ENCODE results near the gene LGSN.
"Not testable (repeated sequence)": the region's sequence is repeated elsewhere in the genome, so short reads cannot be mapped to it uniquely, and the experiment has no call there.

The LGSN gene

GRCh38 chr6:63245420-63245819 is 74.4 kb downstream of the LGSN start:
- Histone ChIP-seq H2AK5ac (ENCODE audit: low read depth, low read length) (no peak overlapping the region), H2BK15ac (ENCODE audit: low read length) (no peak overlapping the region)
- no CpG with 5 or more reads among the region's 2 CpGs for WGBS, 2 donors (ENCODE audit: extremely low coverage in 2 of 2, insufficient read length in 2 of 2, insufficient replicate concordance in 1 of 2)

GRCh38 chr6:63236398-63236817 is 83.4 kb downstream of the LGSN start:
- H3K27ac ChIP-seq (replicated peaks; ENCODE audit: low read length), result no peak overlapping the region
- H3K4ac ChIP-seq (ENCODE audit: low read length), result no peak overlapping the region
- no CpG with 5 or more reads among the region's 3 CpGs for WGBS, 2 donors (ENCODE audit: extremely low coverage in 2 of 2, insufficient read length in 2 of 2, insufficient replicate concordance in 1 of 2)

More at GRCh38 chr6:63245420-63245819, 74.4 kb downstream of the LGSN start:
- Histone ChIP-seq H4K91ac (ENCODE audit: low read depth, low read length, poor library complexity) (no peak overlapping the region), H3K36me3 (replicated peaks in 1 of 2; ENCODE audit: control insufficient read depth in 2 of 2, insufficient read depth in 2 of 2, low read length in 2 of 2) (no peaks in the 10 kb centered on the region), H2BK5ac (ENCODE audit: low read length) (no peak overlapping the region), H3K4me3 (ENCODE audit: low read length in 2 of 2) (no peak overlapping the region), H3K4me2 (ENCODE audit: insufficient read depth, low read length, poor library complexity, severe bottlenecking) (no peak overlapping the region), H3K27me3 (ENCODE audit: control insufficient read depth in 3 of 3, insufficient read depth in 3 of 3, low read depth in 1 of 3, low read length in 3 of 3) (no peaks in the 10 kb centered on the region), H3K9me3 (replicated peaks in 1 of 2; ENCODE audit: control insufficient read depth in 2 of 2, insufficient read depth in 1 of 2, low read depth in 1 of 2, low read length in 2 of 2) (no peaks in the 10 kb centered on the region), H3K23ac (ENCODE audit: low read depth, low read length, poor library complexity) (no peak overlapping the region), H3K4me1 (ENCODE audit: control insufficient read depth in 2 of 2, insufficient read depth in 1 of 2, low read depth in 1 of 2, low read length in 2 of 2) (no peaks in the 10 kb centered on the region), H3K18ac (ENCODE audit: low read length) (no peak overlapping the region), H2BK12ac (ENCODE audit: low read length) (no peak overlapping the region), H2BK120ac (ENCODE audit: low read depth, low read length) (no peak overlapping the region), H4K8ac (ENCODE audit: low read depth, low read length) (no peak overlapping the region), H3K27ac (replicated peaks; ENCODE audit: low read length) (no peak overlapping the region), H3K4ac (ENCODE audit: low read length) (no peak overlapping the region), H3K79me1 (ENCODE audit: low read depth, low read length) (no peaks in the 10 kb centered on the region), H3K9ac (ENCODE audit: low read depth, low read length, poor library complexity) (no peak overlapping the region), H3K14ac (ENCODE audit: low read length) (no peak overlapping the region), H2AFZ (ENCODE audit: low read length) (no peak overlapping the region)
- DNase-seq (ENCODE audit: low spot score), result no peak

GRCh38 chr6:63230511-63230910 is 89.3 kb downstream of the LGSN start:
- H3K27ac ChIP-seq (replicated peaks; ENCODE audit: low read length); H2AFZ ChIP-seq (ENCODE audit: low read length); H2BK5ac ChIP-seq (ENCODE audit: low read length); H2BK120ac ChIP-seq (ENCODE audit: low read depth, low read length); H3K79me1 ChIP-seq (ENCODE audit: low read depth, low read length); H2AK5ac ChIP-seq (ENCODE audit: low read depth, low read length); DNase-seq (ENCODE audit: low spot score); H2BK12ac ChIP-seq (ENCODE audit: low read length); H4K8ac ChIP-seq (ENCODE audit: low read depth, low read length); H3K9ac ChIP-seq (ENCODE audit: low read depth, low read length, poor library complexity); H3K23ac ChIP-seq (ENCODE audit: low read depth, low read length, poor library complexity); H3K9me3 ChIP-seq (replicated peaks in 1 of 2; ENCODE audit: control insufficient read depth in 2 of 2, insufficient read depth in 1 of 2, low read depth in 1 of 2, low read length in 2 of 2); H3K36me3 ChIP-seq (replicated peaks in 1 of 2; ENCODE audit: control insufficient read depth in 2 of 2, insufficient read depth in 2 of 2, low read length in 2 of 2); H3K4me3 ChIP-seq (ENCODE audit: low read length in 2 of 2); H3K4ac ChIP-seq (ENCODE audit: low read length); H2BK15ac ChIP-seq (ENCODE audit: low read length); H3K18ac ChIP-seq (ENCODE audit: low read length); H4K91ac ChIP-seq (ENCODE audit: low read depth, low read length, poor library complexity); H3K14ac ChIP-seq (ENCODE audit: low read length); H3K4me1 ChIP-seq (ENCODE audit: control insufficient read depth in 2 of 2, insufficient read depth in 1 of 2, low read depth in 1 of 2, low read length in 2 of 2); H3K4me2 ChIP-seq (ENCODE audit: insufficient read depth, low read length, poor library complexity, severe bottlenecking); H3K27me3 ChIP-seq (ENCODE audit: control insufficient read depth in 3 of 3, insufficient read depth in 3 of 3, low read depth in 1 of 3, low read length in 3 of 3): not testable (repeated sequence)
- no CpG with 5 or more reads among the region's 12 CpGs for WGBS, 2 donors (ENCODE audit: extremely low coverage in 2 of 2, insufficient read length in 2 of 2, insufficient replicate concordance in 1 of 2)

More at GRCh38 chr6:63236398-63236817, 83.4 kb downstream of the LGSN start:
- no peaks in the 10 kb centered on the region for H3K36me3 ChIP-seq (replicated peaks in 1 of 2; ENCODE audit: control insufficient read depth in 2 of 2, insufficient read depth in 2 of 2, low read length in 2 of 2)
- H3K18ac ChIP-seq (ENCODE audit: low read length), result no peak overlapping the region
- H3K4me3 ChIP-seq (ENCODE audit: low read length in 2 of 2), result no peak overlapping the region
- no peaks in the 10 kb centered on the region for H3K9me3 ChIP-seq (replicated peaks in 1 of 2; ENCODE audit: control insufficient read depth in 2 of 2, insufficient read depth in 1 of 2, low read depth in 1 of 2, low read length in 2 of 2)
- H3K9ac ChIP-seq (ENCODE audit: low read depth, low read length, poor library complexity), result no peak overlapping the region
- no peak overlapping the region for H2BK120ac ChIP-seq (ENCODE audit: low read depth, low read length)
- no peaks in the 10 kb centered on the region for H3K79me1 ChIP-seq (ENCODE audit: low read depth, low read length)
- no peak overlapping the region for H2BK5ac ChIP-seq (ENCODE audit: low read length)
- no peak overlapping the region for H3K4me2 ChIP-seq (ENCODE audit: insufficient read depth, low read length, poor library complexity, severe bottlenecking)
- no peak overlapping the region for H2AFZ ChIP-seq (ENCODE audit: low read length)
- no peak overlapping the region for H4K91ac ChIP-seq (ENCODE audit: low read depth, low read length, poor library complexity)
- H3K4me1 ChIP-seq (ENCODE audit: control insufficient read depth in 2 of 2, insufficient read depth in 1 of 2, low read depth in 1 of 2, low read length in 2 of 2), result peaks cover 0 to 6% of the 10 kb centered on the region in 2 donors
- DNase-seq (ENCODE audit: low spot score), result no peak
- no peaks in the 10 kb centered on the region for H3K27me3 ChIP-seq (ENCODE audit: control insufficient read depth in 3 of 3, insufficient read depth in 3 of 3, low read depth in 1 of 3, low read length in 3 of 3)
- H2BK15ac ChIP-seq (ENCODE audit: low read length), result no peak overlapping the region
- H2AK5ac ChIP-seq (ENCODE audit: low read depth, low read length), result no peak overlapping the region
- H4K8ac ChIP-seq (ENCODE audit: low read depth, low read length), result no peak overlapping the region
- no peak overlapping the region for H2BK12ac ChIP-seq (ENCODE audit: low read length)
- no peak overlapping the region for H3K23ac ChIP-seq (ENCODE audit: low read depth, low read length, poor library complexity)
- H3K14ac ChIP-seq (ENCODE audit: low read length), result no peak overlapping the region

GRCh38 chr6:63230027-63230426 is 89.8 kb downstream of the LGSN start:
- not testable (repeated sequence) for H4K8ac ChIP-seq (ENCODE audit: low read depth, low read length); H2BK120ac ChIP-seq (ENCODE audit: low read depth, low read length); H3K23ac ChIP-seq (ENCODE audit: low read depth, low read length, poor library complexity); H2BK5ac ChIP-seq (ENCODE audit: low read length); H4K91ac ChIP-seq (ENCODE audit: low read depth, low read length, poor library complexity); H3K4ac ChIP-seq (ENCODE audit: low read length); H3K27me3 ChIP-seq (ENCODE audit: control insufficient read depth in 3 of 3, insufficient read depth in 3 of 3, low read depth in 1 of 3, low read length in 3 of 3); H3K4me3 ChIP-seq (ENCODE audit: low read length in 2 of 2); DNase-seq (ENCODE audit: low spot score); H3K36me3 ChIP-seq (replicated peaks in 1 of 2; ENCODE audit: control insufficient read depth in 2 of 2, insufficient read depth in 2 of 2, low read length in 2 of 2); H3K14ac ChIP-seq (ENCODE audit: low read length); H3K4me2 ChIP-seq (ENCODE audit: insufficient read depth, low read length, poor library complexity, severe bottlenecking); H2AFZ ChIP-seq (ENCODE audit: low read length); H3K9me3 ChIP-seq (replicated peaks in 1 of 2; ENCODE audit: control insufficient read depth in 2 of 2, insufficient read depth in 1 of 2, low read depth in 1 of 2, low read length in 2 of 2); H3K27ac ChIP-seq (replicated peaks; ENCODE audit: low read length); H2AK5ac ChIP-seq (ENCODE audit: low read depth, low read length); H3K18ac ChIP-seq (ENCODE audit: low read length); H3K9ac ChIP-seq (ENCODE audit: low read depth, low read length, poor library complexity); H3K4me1 ChIP-seq (ENCODE audit: control insufficient read depth in 2 of 2, insufficient read depth in 1 of 2, low read depth in 1 of 2, low read length in 2 of 2); H2BK12ac ChIP-seq (ENCODE audit: low read length); H3K79me1 ChIP-seq (ENCODE audit: low read depth, low read length); H2BK15ac ChIP-seq (ENCODE audit: low read length)
- WGBS, 2 donors (ENCODE audit: extremely low coverage in 2 of 2, insufficient read length in 2 of 2, insufficient replicate concordance in 1 of 2), result no CpG with 5 or more reads among the region's 13 CpGs

Measured in neuronal stem cell (in vitro differentiated cells).